ENCODE data around the gene KRTAP10-7.
"Not testable (repeated sequence)": the region's sequence is repeated elsewhere in the genome, so short reads cannot be mapped to it uniquely, and the experiment has no call there.

The KRTAP10-7 gene

DNA sequence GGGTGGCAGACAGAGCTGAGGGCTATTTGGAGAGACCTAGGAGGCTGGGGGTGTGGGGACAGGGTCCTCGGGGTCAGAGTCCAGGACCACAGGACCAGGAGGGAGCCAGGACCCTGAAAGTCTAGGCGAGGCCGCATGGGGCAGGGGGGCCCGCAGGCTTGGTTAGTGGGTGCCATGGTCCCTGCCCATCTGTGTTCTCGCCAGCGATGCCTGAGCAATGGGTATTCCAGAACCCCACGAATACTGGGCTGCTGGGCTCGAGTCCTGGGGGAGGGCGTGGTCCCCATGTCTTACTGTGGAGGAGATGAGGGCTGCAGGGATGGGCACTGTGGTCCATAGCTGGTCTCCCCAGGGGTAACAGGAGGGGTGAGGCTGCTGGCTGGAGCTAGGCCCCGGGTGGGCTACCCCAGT lies 10.1 kb upstream of the KRTAP10-7 start:
- no peak for DNase-seq (ENCODE audit: low read depth in 2 of 2)

DNA sequence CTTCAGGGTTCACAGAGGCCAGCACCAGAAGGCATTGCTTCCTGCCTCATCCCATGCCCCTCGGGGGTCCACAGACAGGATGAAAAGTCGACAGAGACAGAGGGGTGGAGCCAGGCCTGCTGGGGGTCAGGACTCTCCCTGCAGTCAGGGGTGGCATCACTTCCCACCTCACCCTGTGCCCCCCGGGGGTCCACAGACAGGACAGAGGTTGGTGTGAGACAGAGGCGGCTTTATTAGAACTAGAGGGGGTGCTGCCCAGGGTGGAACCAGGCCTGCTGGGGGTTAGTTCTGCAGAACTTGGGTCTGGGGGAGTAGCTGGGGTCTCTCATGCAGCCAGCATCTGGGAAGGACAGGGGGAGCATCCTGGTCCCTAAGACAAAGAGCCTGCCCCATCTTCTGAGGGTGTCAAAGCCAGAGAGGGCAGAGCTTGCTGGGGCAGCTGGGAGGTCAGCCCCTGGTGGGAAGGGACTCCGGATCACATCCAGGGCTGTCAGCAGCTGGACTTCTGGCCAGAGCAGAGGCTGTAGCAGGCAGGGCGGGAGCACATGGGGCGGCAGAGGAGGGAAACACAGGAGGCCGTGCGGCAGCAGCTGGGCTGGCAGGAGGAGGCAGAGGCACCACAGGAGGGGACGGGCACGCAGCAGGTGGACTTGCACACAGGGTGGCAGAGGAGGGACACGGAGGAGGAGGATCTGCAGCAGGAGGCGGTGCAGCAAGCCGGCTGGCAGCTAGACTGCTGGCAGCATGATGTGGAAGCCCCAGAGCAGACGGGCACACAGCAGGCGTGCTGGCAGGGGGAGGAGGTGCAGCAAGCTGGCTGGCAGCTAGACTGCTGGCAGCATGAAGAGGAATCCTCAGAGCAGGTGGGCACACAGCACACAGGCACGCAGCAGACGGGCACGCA lies 9.2 kb upstream of the KRTAP10-7 start:
- DNase-seq (ENCODE audit: low read depth in 2 of 2): not testable (repeated sequence)

DNA sequence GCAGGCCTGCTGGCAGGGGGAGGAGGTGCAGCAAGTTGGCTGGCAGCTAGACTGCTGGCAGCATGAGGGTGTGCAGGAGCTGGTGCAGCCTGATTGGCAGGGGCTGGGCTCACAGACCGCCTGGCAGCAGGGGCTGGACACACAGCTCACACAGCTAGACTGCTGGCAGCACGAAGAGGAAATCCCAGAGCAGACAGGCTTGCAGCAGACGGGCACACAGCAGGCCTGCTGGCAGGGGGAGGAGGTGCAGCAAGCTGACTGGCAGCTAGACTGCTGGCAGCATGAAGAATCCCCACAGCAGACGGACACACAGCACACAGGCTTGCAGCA lies 8.6 kb upstream of the KRTAP10-7 start:
- not testable (repeated sequence) for DNase-seq (ENCODE audit: low read depth in 2 of 2)

DNA sequence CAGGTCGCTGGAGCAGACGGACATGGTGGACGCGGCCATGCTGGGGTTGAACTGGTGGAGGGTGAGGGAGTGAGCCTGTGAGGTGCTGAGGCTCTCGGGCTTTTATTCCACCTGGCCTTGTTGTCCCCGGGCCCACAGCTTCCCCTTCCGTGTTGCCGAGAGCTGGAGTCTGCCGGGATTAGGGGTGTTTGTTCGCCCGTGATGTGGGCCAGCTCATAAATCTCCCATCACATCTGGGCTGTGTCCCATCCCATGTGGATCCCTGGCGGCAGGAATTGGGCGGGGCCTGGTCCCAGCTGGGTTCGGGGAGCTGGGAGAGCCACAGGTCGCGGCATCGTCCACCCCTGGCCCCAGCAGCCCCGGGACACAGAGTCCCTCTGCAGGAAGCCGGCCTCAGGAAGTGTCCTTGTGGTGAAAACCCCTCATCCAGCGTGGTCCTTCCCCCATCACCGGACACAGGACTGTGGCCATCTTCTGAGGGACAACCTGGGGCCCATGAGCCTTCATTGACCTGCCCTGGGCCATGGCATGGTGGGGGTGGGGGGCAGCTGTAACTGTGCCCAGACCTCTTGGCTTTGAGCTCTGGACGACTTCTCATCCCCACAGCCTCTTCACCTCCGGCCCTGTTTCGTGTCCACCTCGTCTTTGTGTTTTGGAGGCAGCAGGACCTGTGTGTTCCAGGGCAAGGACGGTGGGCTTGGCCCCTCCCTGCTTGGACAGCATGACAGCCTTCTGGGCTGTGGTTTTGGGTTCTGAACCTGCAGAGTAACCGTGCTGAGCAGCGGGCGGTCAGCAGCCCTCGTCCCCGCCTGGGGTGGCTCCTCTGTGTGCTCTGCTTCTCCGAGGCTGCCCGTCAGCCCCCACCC lies 7.7 kb upstream of the KRTAP10-7 start, which contains the start of gene KRTAP10-6:
TSS of gene KRTAP10-6 (minus strand) at position 60 of the 866 bp plus-strand sequence. CDS start at position 39, 21 bp downstream.
- no peak for DNase-seq (ENCODE audit: low read depth in 2 of 2)

DNA sequence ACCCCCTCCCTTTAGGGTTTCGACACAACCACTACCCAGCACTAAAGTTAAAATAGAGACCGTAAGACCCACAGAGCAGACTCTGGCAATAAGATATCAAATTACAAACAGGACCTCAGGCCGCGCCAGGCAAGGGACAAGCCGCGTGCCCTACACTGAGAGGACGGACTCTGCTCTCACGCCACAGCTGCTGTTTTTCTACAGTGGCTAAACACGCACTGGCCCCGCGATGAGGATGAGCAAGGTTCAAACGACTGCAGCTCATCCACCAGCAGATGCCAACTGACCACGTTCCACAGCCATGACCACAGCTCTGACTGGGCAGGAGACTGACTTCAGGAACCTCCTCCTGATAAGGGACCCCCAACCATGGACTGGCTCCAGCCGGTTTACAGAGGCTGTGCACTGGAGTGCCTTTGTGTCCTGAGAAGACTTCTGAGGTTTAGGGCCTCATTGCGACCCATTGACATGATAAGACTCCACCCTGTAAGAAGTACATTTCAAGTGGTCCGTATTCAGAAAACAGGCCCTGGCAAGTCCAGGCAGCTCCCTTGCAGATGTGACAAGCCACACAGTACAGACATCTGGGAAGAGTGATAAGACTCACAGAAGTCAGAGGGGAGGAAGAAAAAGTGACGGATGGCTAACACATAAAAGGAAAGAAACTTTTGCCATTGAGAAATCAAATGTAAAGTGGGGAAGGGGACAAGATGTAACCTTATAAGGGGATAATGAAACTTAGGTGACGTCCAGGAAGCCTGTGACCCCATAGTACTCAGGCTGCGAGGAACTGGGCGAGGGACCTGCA lies 6.6 kb upstream of the KRTAP10-7 start:
- no peak for DNase-seq (ENCODE audit: low read depth in 2 of 2)

DNA sequence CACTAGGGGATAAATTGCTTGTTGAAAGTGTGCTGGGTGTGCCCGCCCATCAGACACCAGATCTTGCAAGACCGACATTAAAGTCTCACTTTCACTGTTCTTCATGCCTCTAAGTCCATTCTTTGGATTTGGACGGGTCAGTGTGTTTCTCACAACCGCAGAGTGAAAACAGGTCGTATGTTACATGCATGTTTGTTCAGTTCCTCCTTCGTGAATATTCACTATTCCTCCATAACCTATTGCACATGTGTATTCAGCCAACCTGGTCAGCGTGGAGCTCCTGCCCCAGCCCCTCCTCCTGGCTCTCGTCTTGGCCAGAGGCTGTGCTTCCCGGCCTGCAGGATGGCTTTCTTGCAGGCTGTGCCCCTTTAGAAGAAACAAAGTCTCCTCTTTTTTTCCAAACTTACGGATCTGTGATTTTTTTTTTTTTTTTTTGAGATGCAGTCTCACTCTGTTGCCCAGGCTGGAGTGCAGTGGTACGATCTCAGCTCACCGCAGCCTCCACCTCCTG lies 5.9 kb upstream of the KRTAP10-7 start:
- DNase-seq (ENCODE audit: low read depth in 2 of 2): no peak

DNA sequence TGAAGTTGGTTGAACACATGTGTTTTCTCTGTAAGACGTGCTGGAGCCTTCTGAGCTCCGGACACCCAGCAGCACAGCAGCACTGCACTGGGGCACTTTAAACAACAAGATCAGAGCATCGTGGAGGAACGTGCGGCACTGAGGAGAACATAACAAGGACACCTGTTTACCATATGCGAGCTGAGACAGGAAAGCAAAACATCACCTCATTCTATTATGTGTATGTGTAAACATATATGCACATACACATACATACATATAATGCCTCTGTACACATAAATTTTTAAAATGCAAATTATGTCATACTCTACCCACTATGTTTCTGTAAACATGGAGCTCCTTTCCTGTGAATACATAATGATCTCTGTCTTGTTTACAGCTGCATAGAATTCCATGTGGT lies 4.9 kb upstream of the KRTAP10-7 start:
- DNase-seq (ENCODE audit: low read depth in 2 of 2): no peak

DNA sequence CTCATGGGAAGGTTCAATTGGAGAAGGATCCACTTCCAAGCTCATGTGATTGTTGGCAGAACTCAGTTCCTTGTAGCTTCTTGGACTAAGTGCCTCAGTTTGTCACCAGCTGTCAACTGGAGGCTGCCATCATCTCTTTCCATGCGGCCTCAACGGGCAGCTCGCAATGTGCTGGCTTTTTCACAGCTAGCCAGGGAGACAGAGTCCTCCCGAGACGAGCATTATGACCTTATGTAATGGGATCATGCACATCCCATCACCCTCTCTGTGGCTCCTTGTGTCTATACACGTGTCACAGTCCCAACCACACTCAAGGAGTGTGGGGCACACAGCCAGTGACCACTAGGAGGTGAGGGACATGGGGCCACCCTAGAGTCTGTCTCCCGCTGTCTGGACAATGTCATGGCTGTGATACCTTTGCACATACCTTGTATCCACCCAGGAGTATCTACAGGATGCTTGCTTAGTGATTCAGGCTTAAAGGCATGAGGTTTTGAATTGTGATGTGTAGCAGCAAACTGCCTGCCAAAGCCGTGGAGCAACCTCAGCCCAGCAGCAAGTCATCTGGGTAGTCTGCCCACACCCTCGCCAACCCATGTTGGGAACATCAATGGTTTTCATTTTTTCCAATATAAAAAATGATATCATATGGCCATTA lies 4.2 kb upstream of the KRTAP10-7 start:
- no peak for DNase-seq (ENCODE audit: low read depth in 2 of 2)

DNA sequence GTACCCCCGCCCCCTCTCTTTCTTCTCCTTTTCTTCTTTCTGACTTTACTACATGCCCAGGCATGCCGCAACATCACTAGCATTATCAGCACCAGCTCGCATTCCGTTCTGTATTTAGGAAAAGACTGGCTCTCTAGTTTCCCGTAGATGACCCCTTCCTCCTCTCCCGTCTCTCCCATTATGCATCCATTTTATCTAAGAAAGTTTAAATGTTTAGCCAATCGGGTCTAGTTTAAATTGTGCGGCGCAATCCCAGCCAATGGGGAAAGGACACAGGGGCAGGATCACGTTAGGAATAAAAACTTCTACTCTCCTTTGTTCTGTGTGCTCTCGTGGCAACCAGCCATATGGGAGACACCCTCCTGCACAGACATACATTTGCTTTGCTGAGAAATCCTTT lies 2.3 kb upstream of the KRTAP10-7 start:
- no peak for DNase-seq (ENCODE audit: low read depth in 2 of 2)

DNA sequence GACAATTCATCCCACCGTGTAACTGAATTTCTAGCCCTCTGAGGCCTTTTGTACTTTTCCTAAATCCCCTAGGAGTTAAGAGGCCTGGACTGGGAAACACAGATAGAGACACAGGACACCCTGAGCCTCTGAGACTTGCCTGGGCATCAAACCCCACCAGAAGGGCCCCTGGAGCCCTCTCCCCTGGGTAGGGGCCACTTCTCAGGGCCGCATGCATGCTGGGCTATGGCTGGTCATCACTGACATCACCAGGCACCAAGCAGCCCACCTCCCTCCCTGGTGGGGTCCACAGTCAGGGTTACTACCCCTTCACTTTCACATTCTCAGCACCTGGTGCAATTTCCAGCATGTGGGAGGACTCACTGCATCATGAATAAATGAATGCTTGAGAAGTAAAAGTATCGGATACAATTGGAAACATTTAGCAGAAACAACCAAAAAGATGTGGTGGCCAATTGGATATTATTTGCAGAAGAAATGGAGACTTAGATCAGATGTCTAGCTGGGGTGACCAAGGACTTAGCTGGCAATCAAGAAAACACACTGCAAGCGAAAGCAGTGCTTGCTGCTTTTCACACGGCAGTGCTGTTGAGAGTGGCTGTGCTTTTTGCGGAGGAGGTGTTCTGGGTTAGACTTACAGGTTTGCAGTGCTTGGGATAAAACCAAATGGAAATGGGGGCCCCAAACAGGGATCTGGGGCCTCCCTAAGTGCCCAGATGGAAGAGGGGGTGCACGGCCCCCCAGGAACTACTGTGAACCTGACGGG lies 950 bp upstream of the KRTAP10-7 start:
- DNase-seq (ENCODE audit: low read depth in 2 of 2): no peak

DNA sequence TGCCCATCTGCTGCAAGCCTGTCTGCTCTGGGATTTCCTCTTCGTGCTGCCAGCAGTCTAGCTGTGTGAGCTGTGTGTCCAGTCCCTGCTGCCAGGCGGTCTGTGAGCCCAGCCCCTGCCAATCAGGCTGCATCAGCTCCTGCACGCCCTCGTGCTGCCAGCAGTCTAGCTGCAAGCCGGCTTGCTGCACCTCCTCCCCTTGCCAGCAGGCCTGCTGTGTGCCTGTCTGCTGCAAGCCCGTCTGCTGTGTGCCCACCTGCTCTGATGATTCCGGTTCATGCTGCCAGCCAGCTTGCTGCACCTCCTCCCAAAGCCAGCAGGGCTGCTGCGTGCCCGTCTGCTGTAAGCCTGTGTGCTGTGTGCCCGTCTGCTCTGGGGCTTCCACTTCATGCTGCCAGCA lies 694 bp downstream of the KRTAP10-7 start:
- DNase-seq (ENCODE audit: low read depth in 2 of 2): not testable (repeated sequence)

DNA sequence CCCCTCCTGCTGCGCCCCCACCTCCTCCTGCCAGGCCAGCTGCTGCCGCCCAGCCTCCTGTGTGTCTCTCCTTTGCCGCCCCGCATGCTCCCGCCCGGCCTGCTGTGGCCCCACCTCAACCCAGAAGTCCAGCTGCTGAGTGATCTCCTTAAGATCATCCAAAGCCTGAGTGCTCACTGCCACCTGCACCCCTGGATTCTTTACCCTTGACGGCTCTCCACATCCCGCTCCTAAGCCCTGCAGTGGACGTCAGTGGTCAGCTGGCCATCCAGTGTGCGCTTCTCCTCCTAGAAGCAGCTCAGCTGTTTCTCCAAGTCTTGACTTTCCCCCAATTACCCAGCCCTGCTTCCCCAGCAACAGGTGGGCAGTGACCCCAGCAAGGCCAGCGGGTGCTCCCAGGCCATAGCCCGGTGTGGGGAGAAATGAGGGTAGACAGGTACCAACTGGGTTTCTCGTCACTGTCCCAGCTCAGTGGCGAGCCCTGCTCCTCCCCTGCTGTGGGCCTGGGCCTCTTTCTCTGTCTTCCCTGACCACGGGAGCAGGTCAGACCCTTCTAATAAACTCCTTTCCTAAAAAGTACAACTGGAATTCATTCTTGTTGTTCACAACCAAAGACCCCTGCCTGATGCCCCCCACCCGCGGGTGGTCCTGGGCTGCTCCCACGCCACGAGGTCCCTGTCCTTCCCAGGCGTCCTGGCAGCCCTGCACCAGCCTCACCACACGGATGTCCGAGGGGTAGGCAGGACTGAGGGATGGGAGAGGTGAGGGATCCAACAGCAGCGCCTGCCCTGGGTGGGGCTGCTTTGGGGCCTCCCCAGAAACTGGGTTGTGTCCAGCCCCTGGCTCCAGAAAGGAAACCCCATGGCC lies 1.4 kb downstream of the KRTAP10-7 start:
- DNase-seq (ENCODE audit: low read depth in 2 of 2): no peak

DNA sequence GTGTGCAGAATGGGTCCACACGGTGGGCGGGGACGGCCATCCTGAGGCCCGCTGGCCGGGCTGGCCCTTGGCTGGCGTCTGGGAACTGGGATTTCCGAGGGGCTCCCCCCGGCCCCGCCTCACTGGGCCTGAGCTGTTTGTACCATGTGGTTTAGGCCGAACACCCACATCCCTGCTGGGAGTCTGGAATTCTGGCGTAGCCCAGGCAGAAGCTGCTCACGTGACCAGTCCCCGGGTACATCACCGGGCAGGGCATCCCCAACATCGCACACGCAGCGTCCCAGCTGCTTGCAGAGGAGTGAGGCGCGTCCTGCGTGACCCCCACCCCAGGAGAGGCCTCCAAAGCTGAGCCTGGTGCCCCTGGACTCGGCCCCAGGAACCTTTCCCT lies 2.1 kb downstream of the KRTAP10-7 start:
- no peak for DNase-seq (ENCODE audit: low read depth in 2 of 2)

DNA sequence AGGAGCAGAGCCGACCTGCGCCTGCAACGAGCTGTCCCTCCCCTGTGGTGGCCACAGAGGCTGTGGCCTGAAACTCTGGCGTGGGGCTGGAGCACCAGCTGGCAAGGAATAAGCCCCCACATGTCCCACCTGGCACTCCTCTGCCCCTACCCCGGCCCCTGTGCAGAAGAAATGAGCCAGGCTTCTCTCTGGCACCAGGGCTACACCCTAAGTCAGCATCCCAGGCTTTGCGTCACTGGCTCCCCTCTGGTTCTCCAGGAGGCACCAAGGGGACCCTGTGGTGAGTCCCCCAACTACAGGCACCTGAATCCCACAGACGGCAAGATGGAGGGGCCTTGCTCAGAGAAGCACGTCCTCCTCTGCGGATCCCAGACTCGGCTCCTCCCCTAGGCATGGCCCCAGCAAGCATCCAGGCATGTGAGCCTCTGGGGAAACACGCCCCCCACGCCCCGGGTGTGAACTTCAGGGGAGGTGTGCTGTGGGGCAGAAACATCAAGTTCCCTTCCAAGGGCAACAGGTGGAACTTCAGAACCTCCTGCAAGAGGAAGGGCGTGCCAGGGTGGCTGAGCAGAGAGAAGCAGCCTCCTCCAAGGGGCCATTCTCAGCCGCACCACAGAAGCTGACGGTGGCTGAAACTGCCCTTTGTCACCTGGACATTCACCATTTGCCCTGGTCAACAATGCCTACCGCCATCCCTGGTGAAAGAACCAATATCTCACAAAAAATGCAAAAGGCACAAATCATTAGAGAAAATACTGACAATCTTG lies 2.9 kb downstream of the KRTAP10-7 start:
- no peak for DNase-seq (ENCODE audit: low read depth in 2 of 2)

DNA sequence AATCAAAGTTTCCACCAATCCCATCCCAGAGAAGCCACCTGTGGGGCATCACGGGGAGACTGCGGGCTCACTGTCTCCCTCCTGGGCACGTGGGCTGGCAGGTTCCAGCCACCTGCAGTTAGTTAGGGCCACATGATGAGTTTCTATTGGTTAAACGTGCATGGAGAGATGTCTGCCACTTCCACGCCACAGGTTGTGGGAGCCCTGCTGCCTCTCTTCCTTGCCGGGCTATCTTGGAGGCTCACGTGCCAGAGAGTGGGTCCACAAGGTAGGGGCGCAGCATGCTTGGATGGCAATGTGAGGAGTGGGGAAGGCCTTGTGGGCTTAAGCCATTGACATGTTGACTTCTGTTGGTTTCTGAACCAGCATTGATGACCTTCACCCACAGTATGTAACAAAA lies 3.5 kb downstream of the KRTAP10-7 start:
- DNase-seq (ENCODE audit: low read depth in 2 of 2): no peak

DNA sequence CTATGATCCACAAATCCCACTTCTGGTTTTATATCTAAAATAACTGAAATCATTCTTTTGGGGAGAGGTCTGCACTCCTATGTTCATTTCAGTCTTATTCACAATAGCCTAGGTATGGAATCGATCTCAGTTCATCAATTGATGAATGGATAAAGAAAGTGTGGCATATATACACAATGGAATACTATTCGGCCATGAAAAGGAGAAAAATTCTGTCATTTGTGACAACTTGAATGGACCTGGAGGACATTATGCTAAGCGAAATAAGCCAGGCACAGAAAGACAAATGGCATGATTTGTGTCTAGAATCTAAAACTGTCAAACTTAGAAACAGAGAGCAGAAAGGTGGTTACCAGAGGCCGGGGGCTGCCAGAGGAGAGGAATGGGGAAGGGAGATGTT lies 6.1 kb downstream of the KRTAP10-7 start:
- no peak for DNase-seq (ENCODE audit: low read depth in 2 of 2)

DNA sequence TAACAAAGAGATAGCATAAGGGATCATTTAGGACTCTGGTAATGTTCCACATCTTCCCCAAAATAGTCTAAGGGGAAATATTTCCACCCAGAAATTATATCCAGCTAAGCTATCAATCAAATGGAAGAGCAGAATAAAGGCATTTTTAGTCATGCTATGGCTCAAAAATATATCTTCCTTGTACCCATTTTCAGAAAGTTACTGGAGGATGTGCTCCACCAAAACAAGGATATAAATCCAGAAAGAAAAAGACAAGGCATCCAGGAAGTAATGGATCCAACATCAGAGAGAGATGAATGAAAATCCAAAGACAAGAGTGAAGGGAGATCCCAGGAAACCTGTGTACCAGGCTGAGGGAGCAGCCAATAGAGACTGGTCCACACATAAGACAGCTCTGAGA lies 8.8 kb downstream of the KRTAP10-7 start:
- no peak for DNase-seq (ENCODE audit: low read depth in 2 of 2)

DNA sequence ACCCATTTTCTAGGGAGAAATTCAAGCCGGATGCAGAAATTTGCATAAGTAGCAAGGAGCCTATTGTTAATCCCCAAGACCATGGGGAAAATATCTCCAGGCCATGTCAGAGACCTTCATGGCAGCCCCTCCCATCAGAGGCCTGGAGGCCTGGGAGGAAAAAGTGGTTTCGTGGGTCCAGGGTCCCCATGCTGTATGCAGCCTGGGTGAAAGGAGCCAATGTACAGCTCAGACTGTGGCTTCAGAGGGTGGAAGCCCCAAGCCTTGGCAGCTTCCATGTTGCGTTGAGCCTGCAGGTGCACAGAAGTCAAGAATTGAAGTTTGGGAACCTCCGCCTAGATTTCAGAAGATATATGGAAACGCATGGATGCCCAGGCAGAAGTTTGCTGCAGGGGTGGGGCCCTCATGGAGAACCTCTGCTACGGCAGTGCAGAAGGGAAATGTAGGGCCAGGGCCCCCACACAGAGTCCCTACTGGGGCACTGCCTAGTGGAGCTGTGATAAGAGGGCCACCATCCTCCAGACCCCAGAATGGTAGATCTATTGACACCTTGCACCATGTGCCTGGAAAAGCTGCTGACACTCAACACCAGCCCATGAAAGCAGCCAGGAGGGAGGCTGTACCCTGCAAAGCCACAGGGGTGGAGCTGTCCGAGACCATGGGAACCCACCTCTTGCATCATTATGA lies 9.9 kb downstream of the KRTAP10-7 start:
- not testable (repeated sequence) for DNase-seq (ENCODE audit: low read depth in 2 of 2)

Data from stimulated activated CD4-positive, alpha-beta T cell treated with anti-CD3 and anti-CD28 coated beads, Interleukin-4, amount 100 ng/mL, for 48 hours (primary cell).